Measurements from ENCODE around the gene QTRT2. TPM values are rescaled to one million over a fixed set of nuclear protein-coding genes. Genes with fewer than 3 reads are reported as not detected.

Gene QTRT2
- total RNA-seq, 1 donor from 2014 or later = 40.2 TPM

- no peaks in the 10 kb centered on the region for H3K36me3 Mint-ChIP-seq (ENCODE audit: low read depth)
- peaks cover 19% of the 10 kb centered on the region for H3K4me1 Mint-ChIP-seq
- no peak for TF ChIP-seq CTCF (conservative IDR thresholded peaks at IDR 0.05)
- DNase-seq (ENCODE audit: low read depth, low spot score) = no peak
- H3K4me3 Mint-ChIP-seq = no peak overlapping the region
- no peaks in the 10 kb centered on the region for H3K9me3 Mint-ChIP-seq
- no peak overlapping the region for H3K27ac Mint-ChIP-seq (ENCODE audit: unreplicated experiment)
- no peaks in the 10 kb centered on the region for H3K27me3 Mint-ChIP-seq (ENCODE audit: low read depth)
Measured at GRCh38 chr3:114095796-114096195, 39.3 kb downstream of the QTRT2 start.

GRCh38 chr3:114101101-114101500 is 44.6 kb downstream of the QTRT2 start:
- peaks cover 11% of the 10 kb centered on the region for H3K4me1 Mint-ChIP-seq

GRCh38 chr3:114103181-114103580 is 46.6 kb downstream of the QTRT2 start:
- DNase-seq (ENCODE audit: low read depth, low spot score) = no peak
- Mint-ChIP-seq H3K4me3 (no peak overlapping the region), H3K27ac (ENCODE audit: unreplicated experiment) (no peak overlapping the region), H3K36me3 (ENCODE audit: low read depth) (no peaks in the 10 kb centered on the region), H3K27me3 (ENCODE audit: low read depth) (no peaks in the 10 kb centered on the region), H3K9me3 (no peaks in the 10 kb centered on the region), H3K4me1 (peaks cover 11% of the 10 kb centered on the region)
- no peak for TF ChIP-seq CTCF (conservative IDR thresholded peaks at IDR 0.05)

More at GRCh38 chr3:114101101-114101500, 44.6 kb downstream of the QTRT2 start:
- Mint-ChIP-seq H3K27me3 (ENCODE audit: low read depth) (no peaks in the 10 kb centered on the region), H3K9me3 (no peaks in the 10 kb centered on the region), H3K36me3 (ENCODE audit: low read depth) (no peaks in the 10 kb centered on the region), H3K4me3 (no peak overlapping the region), H3K27ac (ENCODE audit: unreplicated experiment) (no peak overlapping the region)
- TF ChIP-seq CTCF (conservative IDR thresholded peaks at IDR 0.05) = no peak
- no peak for DNase-seq (ENCODE audit: low read depth, low spot score)

- no peak for TF ChIP-seq CTCF (conservative IDR thresholded peaks at IDR 0.05)
- H3K36me3 Mint-ChIP-seq (ENCODE audit: low read depth) = no peaks in the 10 kb centered on the region
- H3K4me1 Mint-ChIP-seq = peaks cover 11% of the 10 kb centered on the region
- H3K27me3 Mint-ChIP-seq (ENCODE audit: low read depth) = no peaks in the 10 kb centered on the region
- no peaks in the 10 kb centered on the region for H3K9me3 Mint-ChIP-seq
- H3K4me3 Mint-ChIP-seq = no peak overlapping the region
- no peak for DNase-seq (ENCODE audit: low read depth, low spot score)
- no peak overlapping the region for H3K27ac Mint-ChIP-seq (ENCODE audit: unreplicated experiment)
Measured at GRCh38 chr3:114103858-114104257, 47.3 kb downstream of the QTRT2 start.

GRCh38 chr3:114104414-114104813 is 47.9 kb downstream of the QTRT2 start:
- no peak for TF ChIP-seq CTCF (conservative IDR thresholded peaks at IDR 0.05)
- no peak for DNase-seq (ENCODE audit: low read depth, low spot score)

GRCh38 chr3:114108137-114108536 is 51.6 kb downstream of the QTRT2 start:
- Mint-ChIP-seq H3K27ac (ENCODE audit: unreplicated experiment) (no peak overlapping the region), H3K4me1 (peaks cover 17% of the 10 kb centered on the region), H3K9me3 (no peaks in the 10 kb centered on the region), H3K36me3 (ENCODE audit: low read depth) (no peaks in the 10 kb centered on the region), H3K27me3 (ENCODE audit: low read depth) (peaks cover 3% of the 10 kb centered on the region), H3K4me3 (no peak overlapping the region)
- no peak for TF ChIP-seq CTCF (conservative IDR thresholded peaks at IDR 0.05)
- DNase-seq (ENCODE audit: low read depth, low spot score) = no peak

More at GRCh38 chr3:114104414-114104813, 47.9 kb downstream of the QTRT2 start:
- H3K9me3 Mint-ChIP-seq = no peaks in the 10 kb centered on the region
- no peaks in the 10 kb centered on the region for H3K36me3 Mint-ChIP-seq (ENCODE audit: low read depth)
- peaks cover 11% of the 10 kb centered on the region for H3K4me1 Mint-ChIP-seq
- no peaks in the 10 kb centered on the region for H3K27me3 Mint-ChIP-seq (ENCODE audit: low read depth)
- no peak overlapping the region for H3K4me3 Mint-ChIP-seq
- H3K27ac Mint-ChIP-seq (ENCODE audit: unreplicated experiment) = no peak overlapping the region
